ENCODE results near the gene SCUBE1.
A peak's percentile ranks its signal among the peaks of the same experiment; 100 is the strongest.

SCUBE1 gene

DNA sequence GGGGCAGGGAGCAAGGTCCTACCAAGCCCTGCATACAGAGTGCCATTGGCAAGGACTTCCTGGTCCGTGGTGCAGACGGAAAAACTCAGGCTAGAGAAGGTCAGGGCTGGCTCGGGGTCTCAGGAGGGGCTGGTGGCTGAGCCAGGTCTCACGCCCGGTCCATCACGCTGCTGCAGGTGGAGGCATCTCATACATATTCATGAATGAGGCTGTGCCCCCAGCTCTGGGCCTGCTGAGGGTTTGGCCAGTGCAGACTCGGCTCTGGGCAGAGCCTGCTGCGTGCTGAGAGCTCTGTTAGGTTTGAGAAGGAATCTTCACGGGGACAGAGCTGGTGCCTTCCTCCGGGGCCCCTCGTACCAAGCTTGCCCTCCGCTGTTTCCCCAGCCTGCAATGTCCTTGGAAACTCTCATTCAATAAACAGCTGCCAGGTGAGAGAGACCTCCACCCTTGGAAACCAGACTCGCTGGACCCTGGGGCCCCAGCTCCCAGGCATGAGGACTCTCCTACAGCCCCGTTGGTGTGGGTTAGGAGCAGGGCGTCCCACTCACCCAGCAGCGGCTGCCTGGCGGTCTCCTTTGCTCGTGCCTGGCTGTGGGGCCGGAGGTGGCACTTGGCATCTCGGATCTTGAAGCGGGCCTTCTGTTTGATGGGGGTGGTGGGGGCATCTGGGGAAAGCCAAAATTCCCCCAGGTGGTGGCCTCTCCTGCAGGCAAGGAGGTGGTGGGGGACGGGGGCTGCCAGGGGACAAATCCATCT is 122.4 kb downstream of the SCUBE1 start:
- no peak for DNase-seq (ENCODE audit: low spot score)
- FAIRE-seq, result no peak

DNA sequence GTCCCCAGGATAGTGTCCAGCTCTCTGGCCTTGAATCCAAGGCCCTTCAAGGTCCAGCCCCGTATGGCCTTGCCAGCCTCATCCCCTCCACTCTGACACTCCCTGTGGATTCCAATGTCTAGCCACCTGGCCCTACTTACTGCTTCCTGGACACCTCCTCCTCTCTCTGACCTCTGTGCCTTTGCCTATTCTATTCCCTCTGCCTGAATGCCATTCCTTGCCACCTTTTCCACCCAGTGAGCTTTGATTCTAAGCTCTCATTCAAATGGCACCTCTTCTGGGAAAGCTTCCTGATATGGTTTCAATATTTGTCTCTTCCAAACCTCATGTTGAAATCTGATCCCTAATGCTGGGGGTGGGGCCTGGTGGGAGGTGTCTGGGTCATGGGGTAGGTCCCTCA is 124.4 kb downstream of the SCUBE1 start:
- DNase-seq (ENCODE audit: low spot score) (no peak), FAIRE-seq (no peak)

GRCh38 chr22:43217285-43218030 is 125.7 kb downstream of the SCUBE1 start:
- no peak for FAIRE-seq

DNA sequence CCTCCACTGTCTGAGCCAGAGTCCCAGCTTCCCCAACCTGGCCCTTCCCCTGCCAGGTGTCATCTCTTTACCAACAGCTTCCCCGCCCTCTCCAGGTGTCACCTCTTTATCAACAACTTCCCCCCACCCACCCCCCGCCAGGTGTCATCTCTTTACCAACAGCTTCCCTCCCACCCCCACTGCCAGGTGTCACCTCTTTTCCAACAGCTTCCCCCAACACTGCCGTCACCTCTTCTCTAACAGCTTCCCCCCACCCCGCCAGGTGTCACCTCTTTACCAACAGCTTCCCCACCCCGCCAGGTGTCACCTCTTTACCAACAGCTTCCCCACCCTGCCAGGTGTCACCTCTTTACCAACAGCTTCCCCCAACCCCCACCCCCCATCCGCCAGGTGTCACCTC is 126.4 kb downstream of the SCUBE1 start:
- DNase-seq (ENCODE audit: low spot score), result no peak
- FAIRE-seq, result no peak

More at GRCh38 chr22:43217285-43218030, 125.7 kb downstream of the SCUBE1 start:
- no peak for DNase-seq (ENCODE audit: low spot score)

DNA sequence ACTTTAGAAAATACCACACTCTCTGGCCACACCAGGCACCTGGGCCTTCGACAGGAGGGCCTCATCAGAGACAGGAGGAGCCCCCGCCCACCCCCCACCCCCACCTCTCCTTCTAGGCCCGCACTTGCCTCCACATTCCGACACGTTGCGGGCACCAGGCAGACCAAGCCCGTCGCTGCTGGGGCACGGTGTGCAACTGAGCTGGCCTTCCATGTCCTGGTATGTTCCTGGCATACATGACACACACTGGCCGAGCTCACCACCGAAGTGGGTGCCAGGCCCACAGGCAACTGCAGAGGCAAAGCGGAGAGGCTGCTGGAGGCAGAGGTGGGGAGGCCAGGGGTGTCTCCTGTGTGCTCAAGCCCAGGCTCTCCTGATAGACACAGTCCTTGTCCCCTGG is 129.2 kb downstream of the SCUBE1 start:
- no peak for DNase-seq (ENCODE audit: low spot score)
- no peak for FAIRE-seq

DNA sequence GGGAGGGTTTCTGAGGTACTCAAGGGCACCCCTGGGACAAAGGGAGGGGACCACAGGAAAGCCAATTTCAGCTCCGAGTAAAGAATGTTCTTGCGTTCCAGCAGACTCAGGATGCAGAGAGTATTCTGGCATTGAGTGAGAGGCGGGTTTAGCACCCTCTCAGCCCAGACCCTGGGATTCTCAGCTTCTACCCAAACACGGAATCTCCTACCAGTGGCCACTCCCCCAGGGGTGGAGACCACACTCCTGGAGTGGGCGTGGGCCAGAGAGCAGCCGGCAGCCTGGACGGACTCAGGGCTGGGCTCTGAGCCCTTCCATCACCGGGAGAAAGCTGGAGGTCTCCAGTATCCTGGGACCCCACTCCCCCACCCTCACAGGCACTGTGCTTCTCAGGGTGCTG is 130.1 kb downstream of the SCUBE1 start:
- FAIRE-seq (no peak), DNase-seq (ENCODE audit: low spot score) (no peak)

- DNase-seq (ENCODE audit: low spot score), result no peak
- no peak for FAIRE-seq
These were observed 130.7 kb downstream of the SCUBE1 start for GRCh38 chr22:43212434-43212952.

DNA sequence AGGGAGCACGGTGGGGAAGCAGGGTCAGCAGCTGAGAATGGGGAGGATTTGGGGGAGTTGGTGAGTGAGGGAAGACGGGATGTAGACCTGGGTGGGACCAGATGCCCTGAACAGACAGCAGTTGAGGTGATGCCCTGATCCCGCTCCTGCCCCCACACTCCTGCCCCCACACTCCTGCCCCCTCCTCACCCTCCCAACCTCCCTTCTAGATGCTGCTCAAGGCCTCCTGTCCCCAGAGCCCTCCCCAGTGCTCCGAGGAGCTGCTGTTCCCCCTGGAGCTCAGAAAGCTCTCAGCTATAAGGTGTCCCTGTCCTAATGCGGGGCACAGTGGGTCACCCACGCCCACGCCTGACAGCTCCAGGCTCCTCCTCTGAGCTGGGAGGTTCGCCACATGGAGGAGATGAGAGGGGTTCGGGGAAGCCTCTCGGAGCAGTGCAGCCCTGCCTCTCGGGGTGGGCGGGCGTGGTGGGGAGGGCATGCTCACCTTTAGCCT is 131.2 kb downstream of the SCUBE1 start:
- DNase-seq (ENCODE audit: low spot score) (no peak), FAIRE-seq (peak; percentile 70)

- FAIRE-seq, result no peak
These were observed 132.3 kb downstream of the SCUBE1 start for GRCh38 chr22:43210631-43211515.

DNA sequence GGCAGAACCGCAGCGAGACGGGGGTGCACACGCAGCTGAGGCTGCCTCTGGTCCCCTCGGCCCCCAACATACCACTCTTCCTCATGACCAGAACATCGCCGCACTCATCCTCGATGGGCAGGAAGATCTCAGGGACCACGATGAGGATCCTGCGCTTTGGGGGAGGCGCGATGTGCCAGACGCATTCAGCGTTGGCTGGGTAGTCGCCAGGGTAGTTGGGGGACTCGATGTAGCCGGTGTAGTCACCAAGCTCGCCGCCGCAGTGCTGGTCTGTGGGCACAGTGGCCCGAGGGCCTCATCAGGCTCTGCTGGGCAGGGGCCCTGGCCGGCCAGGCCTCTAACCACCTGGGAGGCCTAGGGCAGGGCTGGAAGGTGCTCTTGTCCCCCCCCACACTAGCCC is 133.2 kb downstream of the SCUBE1 start:
- FAIRE-seq (no peak), DNase-seq (ENCODE audit: low spot score) (no peak)

More at GRCh38 chr22:43210631-43211515, 132.3 kb downstream of the SCUBE1 start:
- no peak for DNase-seq (ENCODE audit: low spot score)

GRCh38 chr22:43209523-43209890 is 133.7 kb downstream of the SCUBE1 start:
- FAIRE-seq (no peak), DNase-seq (ENCODE audit: low spot score) (no peak)

DNA sequence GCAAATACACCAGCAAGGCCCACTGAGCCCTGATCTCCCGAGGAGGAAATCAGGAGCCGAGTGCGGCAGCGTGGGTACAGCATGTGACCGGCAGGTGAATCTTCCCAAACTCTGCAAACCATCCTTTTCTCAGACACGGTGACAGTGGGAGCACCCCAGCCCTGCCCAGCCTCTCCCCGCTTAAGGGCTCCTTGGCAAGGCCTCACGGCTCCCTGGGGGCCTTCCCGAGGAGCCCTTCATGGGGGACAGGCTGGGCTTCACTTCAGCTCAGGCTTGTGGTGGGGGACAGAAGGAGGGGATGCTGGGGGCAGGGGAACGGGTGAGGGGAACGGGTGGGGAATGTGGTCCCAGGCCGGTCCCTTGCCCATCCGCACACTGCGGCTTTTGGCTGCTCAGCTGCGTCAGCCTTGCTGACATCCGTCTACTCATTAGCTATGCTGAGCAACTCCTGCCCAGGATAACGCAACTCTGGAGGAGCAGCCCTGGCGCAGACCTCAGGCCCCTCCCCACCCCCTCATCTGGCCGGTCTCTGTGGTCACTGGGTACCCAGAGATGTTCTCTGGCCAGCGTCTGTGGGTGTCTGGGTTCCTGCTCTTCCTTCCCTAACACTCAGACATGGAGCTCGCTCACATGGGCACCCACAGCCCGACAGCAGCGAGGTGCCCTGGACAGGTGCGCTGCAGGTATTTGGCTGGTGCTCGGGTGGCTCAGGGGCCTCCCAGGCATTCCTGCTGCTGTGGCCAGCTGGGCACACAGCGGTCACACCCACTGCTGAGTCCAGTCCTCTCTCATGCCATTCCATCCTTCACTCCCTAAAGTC is 134.3 kb downstream of the SCUBE1 start:
- FAIRE-seq, result no peak
- no peak for DNase-seq (ENCODE audit: low spot score)

DNA sequence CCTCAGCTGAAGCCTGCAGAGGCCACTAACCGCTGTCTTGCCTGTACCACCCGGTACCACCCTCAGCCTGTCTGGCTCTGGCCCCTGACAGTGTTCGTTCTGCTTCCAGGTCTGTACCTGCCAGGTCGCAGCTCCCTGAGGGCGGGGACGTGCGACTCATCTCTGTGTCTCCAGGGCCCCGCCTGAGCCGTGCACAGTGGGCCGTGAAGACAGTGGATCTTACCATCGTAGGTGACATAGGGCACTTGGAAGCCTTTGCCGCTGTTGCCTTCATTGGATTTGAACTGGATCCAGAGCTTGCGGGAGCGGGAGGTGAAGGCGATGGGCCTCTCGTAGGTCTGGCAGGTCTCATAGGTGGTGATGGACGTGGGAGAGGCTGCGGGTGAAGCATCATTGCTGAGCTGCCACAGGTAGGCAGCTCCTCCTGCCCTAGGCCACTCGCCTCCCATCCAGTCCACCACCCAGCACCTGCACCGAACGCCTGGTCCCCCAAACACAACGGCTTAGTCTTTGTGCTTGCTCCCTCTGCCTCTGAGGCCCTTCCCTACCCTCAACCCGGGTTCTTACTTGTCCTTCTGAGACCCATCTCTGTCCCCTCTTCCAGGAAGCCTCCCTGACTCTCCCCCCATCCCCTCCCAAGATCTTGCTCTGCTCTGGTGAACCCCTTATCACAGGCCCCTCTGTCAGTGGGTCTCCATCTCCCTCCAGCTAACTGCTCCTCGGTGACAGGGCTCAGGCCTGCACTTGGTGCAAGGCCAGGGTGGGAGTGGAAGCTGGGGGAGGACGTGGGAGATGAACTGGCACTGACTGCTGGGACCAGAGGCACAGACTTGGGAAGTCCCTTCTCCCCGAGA is 135.1 kb downstream of the SCUBE1 start:
- FAIRE-seq (no peak), DNase-seq (ENCODE audit: low spot score) (no peak)

DNA sequence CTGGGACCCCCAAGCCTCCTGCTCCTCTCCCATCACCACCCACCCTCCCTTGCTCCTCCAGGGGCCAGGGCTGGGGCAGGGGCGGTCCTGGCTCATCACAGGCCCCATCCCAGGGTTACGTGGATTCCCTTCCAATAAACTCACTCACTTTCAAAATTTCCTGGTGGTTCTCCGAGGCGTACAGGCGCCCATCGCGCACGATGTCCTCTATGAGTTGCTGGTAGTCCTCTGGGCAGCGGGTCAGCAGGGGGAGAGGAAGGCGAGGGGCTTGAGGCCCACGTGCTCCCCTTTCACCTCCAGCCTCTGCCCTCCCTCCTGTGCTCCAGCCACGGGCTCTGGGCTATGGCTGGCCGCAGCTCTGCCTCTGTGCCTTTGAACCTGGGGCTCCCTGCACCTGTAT is 135.8 kb downstream of the SCUBE1 start:
- no peak for FAIRE-seq
- no peak for DNase-seq (ENCODE audit: low spot score)

DNA sequence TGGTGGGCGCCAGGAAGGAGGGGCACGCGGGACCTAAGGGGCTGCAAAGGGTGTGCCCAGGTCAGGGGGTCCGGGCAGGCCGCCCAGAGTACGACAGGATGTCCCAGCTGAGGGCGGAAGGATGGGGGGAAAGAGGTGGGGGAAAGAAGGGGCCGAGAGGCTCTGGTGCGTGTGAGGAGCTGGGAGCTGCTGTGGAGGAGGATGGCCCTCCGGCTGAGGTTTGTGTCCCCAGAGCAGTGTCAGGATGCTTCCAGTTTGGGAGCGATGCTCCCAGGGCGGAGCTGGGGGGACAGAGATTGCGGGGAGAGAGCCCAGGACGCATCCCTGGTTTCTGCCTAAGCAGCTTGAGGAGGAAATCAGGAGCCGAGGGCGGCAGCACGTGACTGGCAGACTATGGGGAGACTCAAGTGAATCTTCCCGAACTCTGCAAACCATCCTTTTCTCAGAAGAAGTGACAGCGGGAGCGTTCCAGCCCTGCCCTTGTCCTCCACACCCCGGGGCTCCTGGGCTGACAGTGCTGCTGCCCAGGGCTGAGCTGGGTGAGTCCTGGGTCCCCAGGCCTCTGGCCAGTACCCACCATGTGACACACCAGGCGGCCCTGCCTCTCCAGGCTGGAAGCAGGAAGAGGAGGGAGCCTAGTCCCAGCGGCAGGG is 136.5 kb downstream of the SCUBE1 start:
- DNase-seq (ENCODE audit: low spot score), result no peak
- FAIRE-seq, result no peak

DNA sequence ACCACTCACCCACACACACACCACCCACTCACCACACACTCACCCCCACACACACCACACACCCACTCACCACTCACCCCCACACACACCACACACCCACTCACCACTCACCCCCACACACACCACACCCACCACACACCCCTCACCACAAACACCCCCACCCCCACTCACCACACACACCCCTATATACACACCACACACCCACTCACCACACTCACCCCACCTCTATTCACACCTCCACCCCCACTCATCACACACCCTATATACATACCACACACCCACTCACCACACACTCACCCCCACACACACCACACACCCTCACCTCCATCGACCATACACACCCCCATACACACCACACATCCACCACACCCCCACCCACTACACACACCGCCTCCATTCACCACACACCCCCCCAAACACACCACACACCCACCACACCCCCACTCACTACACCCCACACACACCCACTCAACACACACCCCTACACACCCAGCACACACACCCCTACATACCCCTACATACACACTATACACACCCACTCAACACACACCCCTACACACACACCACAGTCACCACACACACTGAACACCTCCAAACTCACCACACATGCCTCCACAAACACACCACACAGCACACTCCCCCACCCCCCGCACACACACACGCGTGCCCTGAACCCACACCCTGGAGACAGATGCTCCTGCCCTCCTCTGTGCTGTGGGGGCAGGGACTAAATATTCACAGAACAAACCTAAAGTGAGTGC is 137.2 kb downstream of the SCUBE1 start:
- DNase-seq (ENCODE audit: low spot score), result no peak
- peak; percentile 96 for FAIRE-seq

- FAIRE-seq (no peak), DNase-seq (ENCODE audit: low spot score) (no peak)
These were observed 137.9 kb downstream of the SCUBE1 start for GRCh38 chr22:43205261-43205691.

- no peak for FAIRE-seq
These were observed 139.6 kb downstream of the SCUBE1 start for GRCh38 chr22:43203471-43203981.

More at GRCh38 chr22:43203471-43203981, 139.6 kb downstream of the SCUBE1 start:
- no peak for DNase-seq (ENCODE audit: low spot score)

Data from urothelium cell line (cell line).